ENCODE results near the gene TAF3. TPM values are rescaled to one million over a fixed set of nuclear protein-coding genes. Genes with fewer than 3 reads are reported as not detected.

Gene TAF3
- polyA plus RNA-seq, 3 donors: 1.6 to 3.9 (median 3.4) TPM

GRCh38 chr10:7932301-7933036 is 114.2 kb downstream of the TAF3 start:
- Histone ChIP-seq H3K9ac (ENCODE audit: insufficient read depth, low read length, poor library complexity, severe bottlenecking) (no peak overlapping the region), H3K4me3 (replicated peaks in 1 of 3; ENCODE audit: low read depth in 2 of 3, low read length in 3 of 3) (no peak overlapping the region), H2AFZ (ENCODE audit: insufficient read depth, low read depth, low read length, poor library complexity, severe bottlenecking) (no peak overlapping the region), H3K27me3 (ENCODE audit: control insufficient read depth in 2 of 2, insufficient read depth in 2 of 2, low read length in 2 of 2) (no peaks in the 10 kb centered on the region), H3K27ac (ENCODE audit: low read depth in 1 of 2, low read length in 2 of 2) (no peak overlapping the region), H3K4me2 (replicated peaks; ENCODE audit: extremely low read depth, low read length, poor library complexity, severe bottlenecking) (no peak overlapping the region), H4K20me1 (ENCODE audit: insufficient read depth, low read length) (peaks cover 13% of the 10 kb centered on the region), H3K79me2 (ENCODE audit: insufficient read depth, low read length) (no peaks in the 10 kb centered on the region), H3K36me3 (replicated peaks in 1 of 2; ENCODE audit: control insufficient read depth in 1 of 2, insufficient read depth in 2 of 2, low read length in 2 of 2) (no peaks in the 10 kb centered on the region), H3K4me1 (ENCODE audit: control insufficient read depth in 1 of 2, insufficient read depth in 2 of 2, low read length in 2 of 2) (no peaks in the 10 kb centered on the region), H3K9me3 (replicated peaks in 1 of 2; ENCODE audit: control insufficient read depth in 1 of 2, insufficient read depth in 1 of 2, low read length in 2 of 2) (peaks cover 0 to 11% of the 10 kb centered on the region in 2 donors)
- peaks cover 0 to 10% of the 10 kb centered on the region in 2 donors for H3K36me3 Mint-ChIP-seq
- H3K4me3 Mint-ChIP-seq: no peak overlapping the region
- intact Hi-C loops (cut with micrococcal nuclease): no loop called here
- H3K9me3 Mint-ChIP-seq: peaks cover 4 to 15% (median 9%) of the 10 kb centered on the region in 7 donors
- peaks cover 3% of the 10 kb centered on the region for H3K4me1 Mint-ChIP-seq
- no peak for DNase-seq
- TF ChIP-seq CTCF (IDR thresholded peaks at IDR 0.05): no peak
- no peaks in the 10 kb centered on the region for H3K27me3 Mint-ChIP-seq (ENCODE audit: low read depth in 3 of 3)
- H3K27ac Mint-ChIP-seq: no peak overlapping the region
- WGBS (ENCODE audit: insufficient coverage): 92% methylated on average over 6 of the region's 9 CpGs

- Mint-ChIP-seq H3K27me3 (ENCODE audit: low read depth in 3 of 3) (no peaks in the 10 kb centered on the region), H3K4me3 (no peak overlapping the region), H3K36me3 (peaks cover 0 to 10% of the 10 kb centered on the region in 2 donors), H3K4me1 (no peaks in the 10 kb centered on the region), H3K27ac (no peak overlapping the region), H3K9me3 (peaks cover 4 to 17% (median 9%) of the 10 kb centered on the region in 7 donors)
- H3K9me3 ChIP-seq (replicated peaks in 1 of 2; ENCODE audit: control insufficient read depth in 1 of 2, insufficient read depth in 1 of 2, low read length in 2 of 2): peaks cover 0 to 11% of the 10 kb centered on the region in 2 donors
- H3K36me3 ChIP-seq (replicated peaks in 1 of 2; ENCODE audit: control insufficient read depth in 1 of 2, insufficient read depth in 2 of 2, low read length in 2 of 2): no peaks in the 10 kb centered on the region
- H3K79me2 ChIP-seq (ENCODE audit: insufficient read depth, low read length): no peaks in the 10 kb centered on the region
- peaks cover 8% of the 10 kb centered on the region for H4K20me1 ChIP-seq (ENCODE audit: insufficient read depth, low read length)
- no peak overlapping the region for H3K4me2 ChIP-seq (replicated peaks; ENCODE audit: extremely low read depth, low read length, poor library complexity, severe bottlenecking)
- no peak for TF ChIP-seq CTCF (IDR thresholded peaks at IDR 0.05)
- H2AFZ ChIP-seq (ENCODE audit: insufficient read depth, low read depth, low read length, poor library complexity, severe bottlenecking): no peak overlapping the region
- H3K4me3 ChIP-seq (replicated peaks in 1 of 3; ENCODE audit: low read depth in 2 of 3, low read length in 3 of 3): no peak overlapping the region
- no peaks in the 10 kb centered on the region for H3K4me1 ChIP-seq (ENCODE audit: control insufficient read depth in 1 of 2, insufficient read depth in 2 of 2, low read length in 2 of 2)
- no peak overlapping the region for H3K9ac ChIP-seq (ENCODE audit: insufficient read depth, low read length, poor library complexity, severe bottlenecking)
- H3K27ac ChIP-seq (ENCODE audit: low read depth in 1 of 2, low read length in 2 of 2): no peak overlapping the region
- intact Hi-C loops (cut with micrococcal nuclease): no loop called here
- 67% methylated on average over 2 of the region's 3 CpGs for WGBS (ENCODE audit: insufficient coverage)
- H3K27me3 ChIP-seq (ENCODE audit: control insufficient read depth in 2 of 2, insufficient read depth in 2 of 2, low read length in 2 of 2): no peaks in the 10 kb centered on the region
- no peak for DNase-seq
These were observed 115.0 kb downstream of the TAF3 start for GRCh38 chr10:7933262-7933661.
